H9 (cell line): Measurements from ENCODE around the gene ZC3H12D. TPM values are rescaled to one million over a fixed set of nuclear protein-coding genes. Genes with fewer than 3 reads are reported as not detected.

ENCODE experiments used
- DNase-seq: peaks from one replicate; pipeline ENCODE4 v3.0.0-alpha.2; 2017
- H2AFZ ChIP-seq: one replicate; pipeline ENCODE4 v1.6.1; 2013; ENCODE audit warnings: mild to moderate bottlenecking, low read length, control low read depth, moderate library complexity
- H2AK5ac ChIP-seq: 2 replicates; pipeline ENCODE4 v1.6.1; 2013; ENCODE audit warnings: low read length, control low read depth, mixed read lengths; ENCODE audit not compliant: insufficient read length
- H2BK120ac ChIP-seq: one replicate; pipeline ENCODE4 v1.6.1; 2013; ENCODE audit warnings: low read depth, mild to moderate bottlenecking, low read length, control low read depth, inconsistent platforms; ENCODE audit not compliant: poor library complexity, severe bottlenecking
- H2BK12ac ChIP-seq: 2 replicates; pipeline ENCODE4 v1.6.1; 2013; ENCODE audit warnings: low read length, control low read depth, mixed read lengths, low read depth; ENCODE audit not compliant: insufficient read length
- H2BK15ac ChIP-seq: 2 replicates; pipeline ENCODE4 v1.6.1; 2013; ENCODE audit warnings: low read depth, low read length, control low read depth
- H2BK20ac ChIP-seq: one replicate; pipeline ENCODE4 v1.6.1; 2013; ENCODE audit warnings: low read depth, mild to moderate bottlenecking, low read length, control low read depth, inconsistent platforms; ENCODE audit not compliant: poor library complexity, severe bottlenecking
- H2BK5ac ChIP-seq: 2 replicates; pipeline ENCODE4 v1.6.1; 2013; ENCODE audit warnings: low read length, control low read depth, mixed read lengths; ENCODE audit not compliant: insufficient read length
- H3K14ac ChIP-seq: 2 replicates; pipeline ENCODE4 v1.6.1; 2013; ENCODE audit warnings: low read length, control low read depth; ENCODE audit not compliant: insufficient read depth
- H3K18ac ChIP-seq: 2 replicates; pipeline ENCODE4 v1.6.1; 2013; ENCODE audit warnings: low read depth, mild to moderate bottlenecking, mixed read lengths, low read length, control low read depth; ENCODE audit not compliant: insufficient read length
- H3K23ac ChIP-seq: 2 replicates; pipeline ENCODE4 v1.6.1; 2013; ENCODE audit warnings: low read length, control low read depth, mixed read lengths, low read depth; ENCODE audit not compliant: insufficient read length
- H3K23me2 ChIP-seq: 2 replicates; pipeline ENCODE4 v1.6.1; 2013; ENCODE audit warnings: low read depth, mild to moderate bottlenecking, mixed read lengths, low read length, control low read depth; ENCODE audit not compliant: insufficient read length, poor library complexity, severe bottlenecking
- H3K27ac ChIP-seq: 2 replicates; pipeline ENCODE4 v1.5.1; 2013; ENCODE audit warnings: low read length, control low read depth, mixed read lengths, low read depth; ENCODE audit not compliant: insufficient read length
- H3K27me3 ChIP-seq: 2 replicates; pipeline ENCODE4 v1.6.1; 2013; ENCODE audit warnings: low read length, control low read depth, inconsistent platforms; ENCODE audit not compliant: insufficient read depth
- H3K4ac ChIP-seq: 2 replicates; pipeline ENCODE4 v1.6.1; 2013; ENCODE audit warnings: low read depth, mild to moderate bottlenecking, control low read depth, inconsistent platforms, low read length, moderate library complexity
- H3K4me1 ChIP-seq: 2 replicates; pipeline ENCODE4 v1.6.1; 2013; ENCODE audit warnings: low read length, control low read depth, inconsistent platforms; ENCODE audit not compliant: insufficient read depth
- H3K4me2 ChIP-seq: 2 replicates; pipeline ENCODE4 v1.6.1; 2013; ENCODE audit warnings: low read length, control low read depth, mixed read lengths; ENCODE audit not compliant: insufficient read length, insufficient read depth
- H3K56ac ChIP-seq: 2 replicates; pipeline ENCODE4 v1.6.1; 2013; ENCODE audit warnings: low read depth, mild to moderate bottlenecking, mixed read lengths, low read length, control low read depth; ENCODE audit not compliant: insufficient read length
- H3K79me1 ChIP-seq: 2 replicates; pipeline ENCODE4 v1.6.1; 2013; ENCODE audit warnings: low read depth, mild to moderate bottlenecking, moderate library complexity, low read length, control low read depth, inconsistent platforms; ENCODE audit not compliant: insufficient read depth, poor library complexity, severe bottlenecking
- H3K79me2 ChIP-seq: 2 replicates; pipeline ENCODE4 v1.6.1; 2013; ENCODE audit warnings: low read length, control low read depth, inconsistent platforms; ENCODE audit not compliant: insufficient read depth
- H3K9ac ChIP-seq: 2 replicates; pipeline ENCODE4 v1.6.1; 2013; ENCODE audit warnings: low read length, control low read depth, mixed read lengths; ENCODE audit not compliant: insufficient read length; ENCODE audit errors: extremely low read depth
- H3K9me3 ChIP-seq: one replicate; pipeline ENCODE4 v1.6.1; 2013; ENCODE audit warnings: low read depth, low read length, inconsistent platforms; ENCODE audit not compliant: control insufficient read depth
- H3T11ph ChIP-seq: one replicate; pipeline ENCODE4 v1.6.1; 2013; ENCODE audit warnings: mild to moderate bottlenecking, low read length, control low read depth, inconsistent platforms
- H4K20me1 ChIP-seq: one replicate; pipeline ENCODE4 v1.6.1; 2013; ENCODE audit not compliant: control insufficient read depth, insufficient read length, insufficient read depth
- H4K5ac ChIP-seq: 2 replicates; pipeline ENCODE4 v1.6.1; 2013; ENCODE audit warnings: low read depth, mild to moderate bottlenecking, mixed read lengths, low read length, control low read depth; ENCODE audit not compliant: insufficient read length
- H4K8ac ChIP-seq: replicated peaks from 2 replicates; pipeline ENCODE4 v1.6.1; 2013; ENCODE audit warnings: low read length, control low read depth, mixed read lengths, low read depth; ENCODE audit not compliant: insufficient read length
- H4K91ac ChIP-seq: 2 replicates; pipeline ENCODE4 v1.6.1; 2013; ENCODE audit warnings: low read depth, mild to moderate bottlenecking, moderate library complexity, mixed read lengths, low read length, control low read depth; ENCODE audit not compliant: insufficient read length
- H3K27ac Mint-ChIP-seq, 3 experiments: 2 replicates in 2 of 3; 3 replicates in 1 of 3; pipeline ENCODE4 v1.8.0; 2020 to 2021; ENCODE audit warnings: mixed read lengths in 3 of 3, mild to moderate bottlenecking in 1 of 3, moderate library complexity in 1 of 3
- H3K27me3 Mint-ChIP-seq: 2 replicates; pipeline ENCODE4 v1.8.0; 2021; ENCODE audit warnings: low read depth, mild to moderate bottlenecking, moderate library complexity, mixed read lengths
- H3K36me3 Mint-ChIP-seq, 3 experiments: 2 replicates in 2 of 3; 3 replicates in 1 of 3; pipeline ENCODE4 v1.8.0; 2020 to 2021; ENCODE audit warnings: low read depth in 3 of 3, mixed read lengths in 3 of 3; ENCODE audit not compliant: insufficient read depth in 1 of 3
- H3K4me1 Mint-ChIP-seq, 2 experiments: 2 replicates each; pipeline ENCODE4 v1.8.0; 2020; ENCODE audit warnings: mixed read lengths in 2 of 2
- H3K4me3 Mint-ChIP-seq, 2 experiments: 2 replicates in 1 of 2; 3 replicates in 1 of 2; pipeline ENCODE4 v1.8.0; 2020 to 2021; ENCODE audit warnings: mild to moderate bottlenecking in 2 of 2, mixed read lengths in 2 of 2, moderate library complexity in 1 of 2
- H3K9me3 Mint-ChIP-seq, 2 experiments: 2 replicates in 1 of 2; 3 replicates in 1 of 2; pipeline ENCODE4 v1.8.0; 2020; ENCODE audit warnings: mild to moderate bottlenecking in 2 of 2, mixed read lengths in 2 of 2, moderate library complexity in 1 of 2
- WGBS: extraction: QIAGEN DNeasy Blood & Tissue Kit; methylation state at CpG from one replicate; pipeline ENCODE4 v1.1.7; 2013; ENCODE audit warnings: missing lambda C conversion rate, low lambda C conversion rate, mixed read lengths; ENCODE audit not compliant: insufficient read length; ENCODE audit errors: extremely low coverage; 5-methylcytosine and 5-hydroxymethylcytosine counted together
- total RNA-seq: library from RNA; stranded (reverse); gene quantifications from 2 replicates; pipeline ENCODE4 v1.2.1, GENCODE V29; 2021
- TF ChIP-seq, protein P1 (sequence below): fragments of 200-600 bp; sonication (generic); conservative IDR thresholded peaks from 3 replicates; pipeline ENCODE4 v1.8.0; 2021; ENCODE audit warnings: antibody characterized with exemption, mild to moderate bottlenecking

The ZC3H12D gene
- total RNA-seq, 1 experiment from 2014 or later: 0.07 TPM

DNA sequence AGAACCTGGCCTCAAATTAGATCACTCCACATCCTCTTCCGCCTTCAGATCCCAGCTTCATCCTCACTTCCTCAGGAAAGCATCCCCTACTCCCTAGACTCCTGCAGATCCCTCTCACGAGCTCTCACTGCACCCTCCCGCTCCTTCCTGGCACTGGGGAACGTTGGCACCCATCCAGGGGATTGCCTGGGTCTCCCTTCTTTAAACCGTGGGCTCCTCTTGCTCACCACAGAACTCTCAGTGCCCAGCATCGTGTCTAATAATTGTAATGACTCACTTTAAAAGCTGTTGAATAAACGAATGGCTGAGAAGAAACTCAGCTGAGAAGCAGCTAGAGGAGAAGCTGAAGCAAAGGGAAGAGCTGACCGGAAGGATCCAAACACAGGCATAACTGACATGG lies 20.4 kb downstream of the ZC3H12D start:
- no peak overlapping the region for H3K4me2 ChIP-seq
- no peak overlapping the region for H2AK5ac ChIP-seq
- DNase-seq: no peak
- H3K18ac ChIP-seq: no peak overlapping the region
- no peak overlapping the region for H4K8ac ChIP-seq
- no peaks in the 10 kb centered on the region for H3K9me3 ChIP-seq
- no CpG with 5 or more reads among the region's 8 CpGs for WGBS
- Mint-ChIP-seq H3K27ac (no peak overlapping the region), H3K9me3 (no peaks in the 10 kb centered on the region), H3K36me3 (no peaks in the 10 kb centered on the region), H3K27me3 (peaks cover 14% of the 10 kb centered on the region), H3K4me3 (no peak overlapping the region), H3K4me1 (no peaks in the 10 kb centered on the region)
- no peaks in the 10 kb centered on the region for H4K20me1 ChIP-seq
- H3K14ac ChIP-seq: no peak overlapping the region
- no peak overlapping the region for H4K91ac ChIP-seq
- no peak overlapping the region for H2BK120ac ChIP-seq
- no peaks in the 10 kb centered on the region for H3K79me2 ChIP-seq
- H3K23ac ChIP-seq: no peak overlapping the region
- no peak overlapping the region for H2BK20ac ChIP-seq
- no peak overlapping the region for H3K56ac ChIP-seq
- H3K23me2 ChIP-seq: no peaks in the 10 kb centered on the region
- H3T11ph ChIP-seq: no peak overlapping the region
- H2AFZ ChIP-seq: no peak overlapping the region
- no peak overlapping the region for H2BK12ac ChIP-seq
- TF ChIP-seq, protein P1, sequence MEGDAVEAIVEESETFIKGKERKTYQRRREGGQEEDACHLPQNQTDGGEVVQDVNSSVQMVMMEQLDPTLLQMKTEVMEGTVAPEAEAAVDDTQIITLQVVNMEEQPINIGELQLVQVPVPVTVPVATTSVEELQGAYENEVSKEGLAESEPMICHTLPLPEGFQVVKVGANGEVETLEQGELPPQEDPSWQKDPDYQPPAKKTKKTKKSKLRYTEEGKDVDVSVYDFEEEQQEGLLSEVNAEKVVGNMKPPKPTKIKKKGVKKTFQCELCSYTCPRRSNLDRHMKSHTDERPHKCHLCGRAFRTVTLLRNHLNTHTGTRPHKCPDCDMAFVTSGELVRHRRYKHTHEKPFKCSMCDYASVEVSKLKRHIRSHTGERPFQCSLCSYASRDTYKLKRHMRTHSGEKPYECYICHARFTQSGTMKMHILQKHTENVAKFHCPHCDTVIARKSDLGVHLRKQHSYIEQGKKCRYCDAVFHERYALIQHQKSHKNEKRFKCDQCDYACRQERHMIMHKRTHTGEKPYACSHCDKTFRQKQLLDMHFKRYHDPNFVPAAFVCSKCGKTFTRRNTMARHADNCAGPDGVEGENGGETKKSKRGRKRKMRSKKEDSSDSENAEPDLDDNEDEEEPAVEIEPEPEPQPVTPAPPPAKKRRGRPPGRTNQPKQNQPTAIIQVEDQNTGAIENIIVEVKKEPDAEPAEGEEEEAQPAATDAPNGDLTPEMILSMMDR: no peak
- no peak overlapping the region for H2BK5ac ChIP-seq
- H3K9ac ChIP-seq: no peak overlapping the region
- no peaks in the 10 kb centered on the region for H3K4me1 ChIP-seq
- no peak overlapping the region for H3K27ac ChIP-seq
- H3K79me1 ChIP-seq: no peaks in the 10 kb centered on the region
- H3K4ac ChIP-seq: no peak overlapping the region
- no peak overlapping the region for H4K5ac ChIP-seq
- H2BK15ac ChIP-seq: no peak overlapping the region
- no peaks in the 10 kb centered on the region; the same call in 1 of the 2 replicates for H3K27me3 ChIP-seq
